Neural cell (in vitro differentiated cells): ENCODE results near the gene VPS37C.
"Not testable (repeated sequence)": the region's sequence is repeated elsewhere in the genome, so short reads cannot be mapped to it uniquely, and the experiment has no call there.

Experiments
- EP300 ChIP-seq: fragments of 450-650 bp; conservative IDR thresholded peaks from 2 replicates; pipeline ENCODE4 v1.6.1; 2014; ENCODE audit warnings: antibody characterized with exemption, mild to moderate bottlenecking, moderate library complexity; ENCODE audit not compliant: poor library complexity, severe bottlenecking
- EZH2 ChIP-seq: fragments of 200-600, 300-800 bp; shearing (Covaris generic), sonication (generic); IDR thresholded peaks from 2 replicates; pipeline ENCODE4 v1.6.1; 2014; ENCODE audit warnings: antibody characterized with exemption, low read length, borderline replicate concordance, mild to moderate bottlenecking; ENCODE audit not compliant: insufficient read depth, poor library complexity, severe bottlenecking
- TF ChIP-seq, protein P1 (sequence below): fragments of 450-650 bp; IDR thresholded peaks from 2 replicates; pipeline ENCODE4 v1.5.1; 2014; ENCODE audit warnings: antibody characterized with exemption, mild to moderate bottlenecking, moderate library complexity; ENCODE audit not compliant: poor library complexity, severe bottlenecking

- TF ChIP-seq, protein P1, sequence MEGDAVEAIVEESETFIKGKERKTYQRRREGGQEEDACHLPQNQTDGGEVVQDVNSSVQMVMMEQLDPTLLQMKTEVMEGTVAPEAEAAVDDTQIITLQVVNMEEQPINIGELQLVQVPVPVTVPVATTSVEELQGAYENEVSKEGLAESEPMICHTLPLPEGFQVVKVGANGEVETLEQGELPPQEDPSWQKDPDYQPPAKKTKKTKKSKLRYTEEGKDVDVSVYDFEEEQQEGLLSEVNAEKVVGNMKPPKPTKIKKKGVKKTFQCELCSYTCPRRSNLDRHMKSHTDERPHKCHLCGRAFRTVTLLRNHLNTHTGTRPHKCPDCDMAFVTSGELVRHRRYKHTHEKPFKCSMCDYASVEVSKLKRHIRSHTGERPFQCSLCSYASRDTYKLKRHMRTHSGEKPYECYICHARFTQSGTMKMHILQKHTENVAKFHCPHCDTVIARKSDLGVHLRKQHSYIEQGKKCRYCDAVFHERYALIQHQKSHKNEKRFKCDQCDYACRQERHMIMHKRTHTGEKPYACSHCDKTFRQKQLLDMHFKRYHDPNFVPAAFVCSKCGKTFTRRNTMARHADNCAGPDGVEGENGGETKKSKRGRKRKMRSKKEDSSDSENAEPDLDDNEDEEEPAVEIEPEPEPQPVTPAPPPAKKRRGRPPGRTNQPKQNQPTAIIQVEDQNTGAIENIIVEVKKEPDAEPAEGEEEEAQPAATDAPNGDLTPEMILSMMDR = not testable (repeated sequence)
- not testable (repeated sequence) for TF ChIP-seq EP300, EZH2
Measured at GRCh38 chr11:61202950-61203746, 41.9 kb upstream of the VPS37C start, which contains the start of gene PGA3.
